Frontal cortex (tissue), 4 donors: Measurements from ENCODE around the gene C1RL. TPM values are rescaled to one million over a fixed set of nuclear protein-coding genes. Genes with fewer than 3 reads are reported as not detected.
"Not testable (repeated sequence)": the region's sequence is repeated elsewhere in the genome, so short reads cannot be mapped to it uniquely, and the experiment has no call there.

Source experiments
- DNase-seq, 2 donors: peaks; one replicate each; pipeline ENCODE4 v3.0.0; 2012; ENCODE audit warnings: low spot score in 2 of 2
- FAIRE-seq: peaks from 2 replicates; lab custom pipeline; 2012; peaks lifted over from hg19 to GRCh38; lab: Jason Lieb, UNC
- total RNA-seq: library from RNA; depleted of rRNA; stranded (reverse); fragments of >200 nt; gene quantifications from one replicate; pipeline ENCODE4 v1.2.3, GENCODE V29; 2014
- donor health status: control.
- donor health status: control.
- donor health status: control.

Gene C1RL
- total RNA-seq, 1 donor from 2014 or later = 2.0 TPM

- DNase-seq (no peak), FAIRE-seq (no peak)
Measured at GRCh38 chr12:7068994-7069346, 40.0 kb downstream of the C1RL start.

- no peak for DNase-seq
- FAIRE-seq = no peak
Measured at GRCh38 chr12:7068240-7068993, 40.6 kb downstream of the C1RL start.

- DNase-seq (no peak), FAIRE-seq (no peak)
Measured at GRCh38 chr12:7067096-7067495, 41.9 kb downstream of the C1RL start.

DNA sequence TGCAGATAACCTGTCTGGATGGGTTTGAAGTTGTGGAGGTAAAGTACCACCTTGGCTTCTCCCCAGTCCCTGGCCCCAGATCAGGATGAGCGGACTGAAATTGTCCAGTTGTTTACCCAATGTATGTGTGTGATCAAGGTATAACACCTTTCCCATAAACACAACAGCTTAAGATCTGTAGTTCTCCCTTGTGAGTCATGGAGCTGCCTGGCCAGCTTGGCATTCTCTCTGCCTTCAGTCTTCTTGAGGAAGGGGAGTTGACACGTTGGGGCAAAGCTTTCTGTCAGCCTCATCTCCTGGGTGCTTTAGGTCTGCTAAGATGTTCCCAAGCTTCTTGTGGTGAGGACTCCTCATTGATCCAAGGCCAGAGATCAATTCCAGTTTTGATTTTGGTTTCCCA lies 42.4 kb downstream of the C1RL start:
- no peak for DNase-seq
- FAIRE-seq = no peak

DNA sequence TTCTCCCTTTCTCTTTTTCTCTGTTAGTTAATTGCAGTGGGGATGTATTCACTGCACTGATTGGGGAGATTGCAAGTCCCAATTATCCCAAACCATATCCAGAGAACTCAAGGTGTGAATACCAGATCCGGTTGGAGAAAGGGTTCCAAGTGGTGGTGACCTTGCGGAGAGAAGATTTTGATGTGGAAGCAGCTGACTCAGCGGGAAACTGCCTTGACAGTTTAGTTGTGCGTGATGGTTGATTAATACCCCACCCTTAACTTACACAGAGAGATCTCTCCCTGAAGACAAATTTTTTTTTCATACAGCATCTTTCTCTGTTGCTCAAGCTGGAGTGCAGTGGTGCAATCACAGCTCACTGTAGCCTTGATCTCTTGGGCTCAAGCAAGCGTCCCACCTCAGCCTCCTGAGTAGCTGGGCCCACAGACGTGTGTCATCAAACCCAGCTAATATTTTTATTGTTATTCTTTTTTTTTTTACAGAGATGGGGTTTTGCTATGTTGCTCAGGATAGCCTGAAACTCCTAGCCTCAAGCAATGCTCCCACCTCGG lies 43.9 kb downstream of the C1RL start:
- FAIRE-seq (no peak), DNase-seq (no peak)

GRCh38 chr12:7064516-7064915 lies 44.5 kb downstream of the C1RL start:
- DNase-seq = no peak
- FAIRE-seq = no peak

GRCh38 chr12:7061596-7061995 lies 47.4 kb downstream of the C1RL start:
- FAIRE-seq (no peak), DNase-seq (no peak)

- FAIRE-seq (no peak), DNase-seq (no peak)
Measured at GRCh38 chr12:7061138-7061537, 47.9 kb downstream of the C1RL start.

DNA sequence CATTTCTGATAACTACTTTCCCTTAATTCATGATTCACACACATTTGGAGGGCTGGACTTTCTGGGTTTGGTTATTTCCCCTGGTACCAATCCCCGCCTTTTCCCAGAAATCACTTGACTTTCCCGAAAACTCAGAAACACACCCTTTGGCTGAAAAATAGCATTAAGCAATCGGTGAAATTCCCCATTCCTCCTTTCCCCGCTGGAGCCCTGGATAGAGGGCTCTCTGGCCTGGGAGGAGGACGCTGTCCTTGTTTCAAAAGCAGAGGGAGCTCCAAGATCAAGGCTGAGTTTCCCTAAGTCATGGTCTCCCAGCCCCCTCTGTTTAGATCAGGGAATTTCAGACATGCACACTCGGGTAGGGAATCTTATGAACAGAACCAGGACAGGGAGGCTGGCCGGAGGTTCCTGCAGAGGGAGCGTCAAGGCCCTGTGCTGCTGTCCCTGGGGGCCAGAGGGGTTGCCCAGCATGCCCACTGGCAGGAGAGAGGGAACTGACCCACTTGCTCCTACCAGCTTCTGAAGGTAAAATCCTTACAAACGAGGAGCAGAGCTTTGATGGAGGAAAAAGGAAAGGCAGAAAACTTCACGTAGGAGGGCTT lies 48.6 kb downstream of the C1RL start, which contains the start of gene C1S:
C1S (plus strand) TSS at position 366 of the 602 bp plus-strand sequence. CDS start 1,195 bp downstream, outside the sequence.
- no peak for FAIRE-seq
- peak; percentile 24 to 50 for DNase-seq

- FAIRE-seq (no peak), DNase-seq (no peak)
Measured at GRCh38 chr12:7059780-7060179, 49.2 kb downstream of the C1RL start.

DNA sequence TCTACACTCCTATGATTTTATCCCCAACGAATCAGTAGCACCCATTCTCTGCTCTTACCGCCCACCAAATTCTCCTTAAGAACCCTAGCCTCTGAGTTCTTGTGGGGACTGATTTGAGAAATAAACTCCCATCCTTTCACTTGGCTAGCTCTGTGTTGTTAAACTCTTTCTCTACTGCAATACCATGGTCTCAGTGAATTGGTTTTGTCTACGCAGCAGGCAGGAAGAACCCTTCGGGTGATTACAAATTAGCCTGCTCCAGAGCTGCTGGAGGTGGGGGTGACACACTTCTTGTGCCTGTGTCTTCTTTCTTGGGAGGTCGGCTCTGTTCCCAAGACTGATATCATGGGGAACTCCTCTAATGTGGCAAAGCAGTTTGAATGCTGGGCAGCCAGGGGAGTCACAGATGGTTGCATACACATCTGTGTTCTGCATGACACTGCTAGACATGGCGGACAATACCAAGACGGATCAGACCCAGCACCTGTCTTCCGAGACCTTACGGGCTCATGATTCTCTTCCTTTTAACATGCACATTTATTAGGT lies 50.1 kb downstream of the C1RL start:
- no peak for DNase-seq
- FAIRE-seq = no peak

- DNase-seq = no peak
- FAIRE-seq = no peak
Measured at GRCh38 chr12:7058163-7058845, 50.7 kb downstream of the C1RL start.

DNA sequence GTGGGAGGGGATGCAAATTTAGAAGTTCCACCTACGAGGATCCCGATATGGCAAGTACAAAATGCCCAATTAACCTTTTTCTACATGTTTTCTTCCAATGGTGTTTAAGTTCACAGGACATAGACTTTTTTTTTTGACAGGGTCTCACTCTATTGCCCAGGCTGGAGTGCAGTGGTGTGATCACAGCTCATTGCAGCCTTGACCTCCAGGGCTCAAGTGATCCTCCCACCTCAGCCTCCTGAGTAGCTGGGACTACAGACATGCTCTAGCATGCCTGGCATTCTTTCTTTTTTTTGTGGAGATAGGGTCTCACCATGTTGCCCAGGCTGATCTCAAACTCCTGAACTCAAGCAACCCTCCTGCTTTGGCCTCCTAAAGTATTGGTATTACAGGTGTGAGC lies 53.3 kb downstream of the C1RL start:
- DNase-seq, FAIRE-seq: not testable (repeated sequence)

DNA sequence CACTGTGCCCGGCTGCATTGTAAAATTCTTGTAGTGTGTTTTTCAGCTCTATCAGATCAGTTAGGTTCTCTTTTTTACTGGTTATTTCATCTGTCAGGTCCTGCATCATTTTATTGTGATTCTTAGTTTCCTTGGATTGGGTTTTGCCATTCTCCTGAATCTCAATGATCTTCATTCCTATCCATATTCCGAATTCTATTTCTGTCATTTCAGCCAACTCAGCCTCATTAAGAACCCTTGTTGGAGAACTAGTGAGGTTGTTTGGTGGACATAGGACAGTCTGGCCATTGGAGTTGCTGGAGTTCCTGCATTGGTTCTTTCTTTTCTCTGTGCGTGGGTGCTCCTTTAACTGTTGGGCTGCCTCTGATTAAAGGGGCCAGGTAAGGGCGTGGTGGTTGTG lies 54.1 kb downstream of the C1RL start:
- FAIRE-seq (no peak), DNase-seq (no peak)

DNA sequence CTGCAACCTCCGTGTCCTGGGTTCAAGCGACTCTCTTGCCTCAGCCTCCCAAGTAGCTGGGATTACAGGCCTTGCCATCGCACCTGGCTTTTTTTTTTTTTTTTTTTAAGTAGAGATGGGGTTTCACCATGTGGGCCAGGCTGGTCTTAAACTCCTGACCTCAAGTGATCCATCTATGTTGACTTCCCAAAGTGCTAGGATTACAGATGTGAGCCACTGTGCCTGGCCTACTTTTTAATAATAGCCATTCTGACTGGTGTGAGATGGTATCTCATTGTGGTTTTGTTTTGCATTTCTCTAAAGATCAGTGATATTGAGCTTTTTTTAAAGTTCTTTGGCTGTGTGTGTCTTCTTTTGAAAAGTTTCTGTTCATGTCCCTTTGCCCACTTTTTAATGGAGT lies 59.0 kb downstream of the C1RL start:
- DNase-seq, FAIRE-seq: not testable (repeated sequence)

GRCh38 chr12:7049445-7049951 lies 59.5 kb downstream of the C1RL start:
- DNase-seq, FAIRE-seq: not testable (repeated sequence)

- DNase-seq = no peak
- no peak for FAIRE-seq
Measured at GRCh38 chr12:7047306-7047705, 61.7 kb downstream of the C1RL start.

GRCh38 chr12:7046383-7047105 lies 62.5 kb downstream of the C1RL start:
- FAIRE-seq = no peak
- no peak for DNase-seq

DNA sequence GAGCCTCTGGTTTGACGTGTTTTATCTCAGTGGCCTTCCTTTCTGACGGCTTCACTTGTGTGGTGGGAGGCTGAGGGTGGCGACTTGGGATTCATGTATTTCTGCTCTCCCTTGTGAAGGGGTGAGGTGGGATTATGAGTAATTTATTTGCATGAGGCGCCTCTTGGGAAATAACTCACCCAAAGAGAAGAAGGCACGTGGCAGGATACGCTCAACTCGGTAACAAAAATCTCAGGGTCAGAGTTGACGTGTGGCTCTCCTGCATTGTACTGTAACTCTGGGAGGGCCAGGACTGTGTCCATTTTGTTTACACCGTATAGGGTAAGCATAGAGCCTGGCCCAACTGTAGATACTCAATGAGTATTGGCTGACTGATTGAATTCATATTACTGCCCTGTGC lies 63.1 kb downstream of the C1RL start:
- DNase-seq = no peak

More for the DNA sequence above, 63.1 kb downstream of the C1RL start:
- no peak for FAIRE-seq
